K562 (cell line): Measurements from ENCODE around the gene BPI. TPM values are rescaled to one million over a fixed set of nuclear protein-coding genes. Genes with fewer than 3 reads are reported as not detected.

Source experiments
- ATAC-seq: fragments of 200-7000 bp; cut with Tn5 transposase; 3 replicates; pipeline ENCODE4 v1.9.1; 2020; ENCODE audit warnings: moderate library complexity
- BruUV-seq: library from RNA; stranded (reverse); fragments of 400-500 nt; replicated peaks from 2 replicates; lab custom pipeline; 2021; lab: Mats Ljungman, UMichigan
- CTCF ChIA-PET: fragments of 300-600 bp; formaldehyde crosslinking; extraction: SDS; loops from one replicate; lab custom pipeline; 2021; ENCODE audit warnings: low intra/inter-chr PET ratio; lab: Yijun Ruan, JAX
- POLR2A ChIA-PET: fragments of 300-600, 350-650 bp; sonication (Branson Sonifier 250); formaldehyde crosslinking; extraction: SDS; loops from one replicate; lab custom pipeline; 2021; ENCODE audit warnings: antibody characterized with exemption, inconsistent platforms; lab: Yijun Ruan, JAX
- DNase-seq, 4 experiments: peaks; one replicate each; pipeline versions ENCODE4 v3.0.0 to v3.0.0-alpha.2; 2011 to 2018; ENCODE audit warnings: low spot score in 3 of 4, mixed read lengths in 3 of 4; ENCODE audit errors: extremely low read depth in 1 of 4
- FAIRE-seq: peaks from 2 replicates; lab custom pipeline; 2011; peaks lifted over from hg19 to GRCh38; lab: Jason Lieb, UNC
- H2AFZ ChIP-seq: 2 replicates; pipeline ENCODE4 v1.6.0; 2011; ENCODE audit warnings: low read depth, low read length, control low read depth, inconsistent platforms
- H3K27ac ChIP-seq: fragments of 200-600 bp; 3 replicates; pipeline ENCODE4 v1.8.0; 2011; ENCODE audit warnings: low read depth, mild to moderate bottlenecking, control low read depth, inconsistent platforms, low read length, moderate library complexity, mixed read lengths; ENCODE audit errors: extremely low read depth
- H3K27me3 ChIP-seq, 2 experiments: fragments of 300-600 bp in 1 of 2; 2 replicates in 1 of 2; 3 replicates in 1 of 2; pipeline versions ENCODE4 v1.6.0 to v1.8.0; 2011; ENCODE audit warnings: inconsistent platforms in 2 of 2, low read length in 2 of 2, mild to moderate bottlenecking in 1 of 2, mixed read lengths in 1 of 2, moderate library complexity in 1 of 2; ENCODE audit not compliant: control insufficient read depth in 2 of 2, insufficient read depth in 2 of 2
- H3K36me3 ChIP-seq: fragments of 300-600 bp; 3 replicates; pipeline ENCODE4 v1.8.0; 2011; ENCODE audit warnings: mild to moderate bottlenecking, low read length, inconsistent platforms; ENCODE audit not compliant: control insufficient read depth, insufficient read depth
- H3K4me1 ChIP-seq, 2 experiments: fragments of 200-600 bp in 1 of 2; replicated peaks in 1 of 2; 2 replicates in 1 of 2; 3 replicates in 1 of 2; pipeline versions ENCODE4 v1.5.1 to v1.8.0; 2011; ENCODE audit warnings: inconsistent platforms in 2 of 2, low read length in 2 of 2, mild to moderate bottlenecking in 1 of 2, mixed read lengths in 1 of 2, moderate library complexity in 1 of 2; ENCODE audit not compliant: control insufficient read depth in 2 of 2, insufficient read depth in 2 of 2
- H3K4me2 ChIP-seq: 2 replicates; pipeline ENCODE4 v1.6.1; 2011; ENCODE audit warnings: low read length, control low read depth, inconsistent platforms, mixed read lengths; ENCODE audit not compliant: insufficient read depth
- H3K4me3 ChIP-seq: fragments of 200-600 bp; sonication (generic), shearing (Covaris generic); 2 replicates; pipeline ENCODE4 v1.5.1; 2016; ENCODE audit warnings: control low read depth, inconsistent platforms
- H3K79me2 ChIP-seq: fragments of 200-600 bp; 3 replicates; pipeline ENCODE4 v1.8.0; 2011; ENCODE audit warnings: low read length, inconsistent platforms; ENCODE audit not compliant: control insufficient read depth, insufficient read depth
- H3K9ac ChIP-seq, 2 experiments: 2 replicates each; pipeline versions ENCODE4 v1.6.0 to v1.6.1; 2011; ENCODE audit warnings: low read depth in 2 of 2, low read length in 2 of 2, control low read depth in 1 of 2, inconsistent platforms in 1 of 2, mild to moderate bottlenecking in 1 of 2, mixed read lengths in 1 of 2; ENCODE audit not compliant: insufficient read depth in 1 of 2
- H3K9me1 ChIP-seq: one replicate; pipeline ENCODE4 v1.6.0; 2011; ENCODE audit warnings: inconsistent platforms, mild to moderate bottlenecking, low read length, moderate library complexity; ENCODE audit not compliant: control insufficient read depth, insufficient read depth
- H3K9me3 ChIP-seq: replicated peaks from 2 replicates; pipeline ENCODE4 v1.5.1; 2011; ENCODE audit warnings: low read depth, low read length, inconsistent platforms; ENCODE audit not compliant: control insufficient read depth, insufficient read depth
- H4K20me1 ChIP-seq: replicated peaks from 2 replicates; pipeline ENCODE4 v1.6.1; 2011; ENCODE audit warnings: low read length, inconsistent platforms, mixed read lengths; ENCODE audit not compliant: control insufficient read depth, insufficient read depth
- BCOR ChIP-seq: fragments of 450-650 bp; IDR thresholded peaks from 2 replicates; pipeline ENCODE4 v1.6.1; 2016
- EHMT2 ChIP-seq: fragments of 450-650 bp; IDR thresholded peaks from 2 replicates; pipeline ENCODE4 v1.6.1; 2018; ENCODE audit warnings: antibody characterized with exemption
- HNRNPL ChIP-seq: fragments of 200-400 bp; formaldehyde crosslinking; IDR thresholded peaks from 2 replicates; pipeline ENCODE4 v1.6.1; 2017; ENCODE audit warnings: low read depth, mild to moderate bottlenecking, low read length
- KAT8 ChIP-seq: fragments of 450-650 bp; IDR thresholded peaks from 2 replicates; pipeline ENCODE4 v1.6.1; 2016; ENCODE audit warnings: low read depth, mild to moderate bottlenecking
- RBM25 ChIP-seq: fragments of 200-400 bp; formaldehyde crosslinking; IDR thresholded peaks from 2 replicates; pipeline ENCODE4 v1.6.1; 2018; ENCODE audit warnings: low read length, low read depth, moderate library complexity; ENCODE audit not compliant: severe bottlenecking
- RCOR1 ChIP-seq, 2 experiments: IDR thresholded peaks; 2 replicates each; pipeline ENCODE4 v1.6.1; 2012; ENCODE audit warnings: low read depth in 2 of 2, low read length in 2 of 2, borderline replicate concordance in 1 of 2, improper control_type of control experiment in 1 of 2
- TBP ChIP-seq: optimal IDR thresholded peaks from 2 replicates; pipeline ENCODE3; 2011; ENCODE audit warnings: low read depth, low read length, improper control_type of control experiment
- TFAM ChIP-seq: fragments of 250-450 bp; sonication (Bioruptor Pico); conservative IDR thresholded peaks from 2 replicates; pipeline ENCODE4 v1.5.0; 2021; ENCODE audit warnings: mild to moderate bottlenecking, moderate library complexity
- ZFP36 ChIP-seq: fragments of 150-350 bp; IDR thresholded peaks from 2 replicates; pipeline ENCODE4 v1.6.1; 2018; ENCODE audit warnings: low read length, low read depth; ENCODE audit not compliant: partially characterized antibody
- ZNF121 ChIP-seq: sonication (generic); formaldehyde crosslinking; conservative IDR thresholded peaks from 2 replicates; pipeline ENCODE4 v1.8.0; 2022; ENCODE audit warnings: missing genetic modification reagents
- WGBS: fragments of 100-300 bp; shearing (Covaris generic); methylation state at CpG from one replicate; pipeline ENCODE4 v1.1.6; 2016; ENCODE audit warnings: low coverage, mixed read lengths; ENCODE audit not compliant: insufficient coverage; ENCODE audit errors: missing lambda C conversion rate; 5-methylcytosine and 5-hydroxymethylcytosine counted together
- in situ Hi-C: fragments of 300-500 bp; cut with MboI; formaldehyde crosslinking; loops from 4 replicates; pipeline ENCODE4 v1.15.0; 2018; ENCODE audit warnings: inconsistent platforms, mixed read lengths
- intact Hi-C: fragments of 100-400 bp; cut with micrococcal nuclease; formaldehyde crosslinking; loops from 2 replicates; pipeline ENCODE4 v1.14.2; 2022
- polyA plus RNA-seq, 8 experiments: library from polyadenylated mRNA; depleted of rRNA in 4 of 8; stranded (reverse) in 5 of 8; unstranded in 3 of 8; fragments of >200 nt; fragmentation: Nextera tagmentation in 2 of 8; fragmentation: Illumina TruSeq in 1 of 8; extraction: Ambion mirVana in 2 of 8; extraction: Trizol in 1 of 8; gene quantifications; 2 replicates each; pipeline versions ENCODE4 v1.2.1 to v1.2.3, GENCODE V29; 2011 to 2014; ENCODE audit warnings: inconsistent platforms in 1 of 8, missing spikeins in 1 of 8
- total RNA-seq, 7 experiments: library from RNA; depleted of rRNA in 6 of 7; stranded (reverse); fragments of >200 nt in 6 of 7; fragmentation: Illumina TruSeq in 2 of 7; extraction: Trizol in 2 of 7; gene quantifications; 2 replicates each; pipeline versions ENCODE4 v1.2.1 to v1.2.3, GENCODE V29; 2011 to 2021; ENCODE audit warnings: low replicate concordance in 1 of 7

Gene BPI
- total and polyA plus RNA-seq, 9 of the 15 experiments (the other 6 are each of a cell fraction or from before 2014, with no cell fraction given), result not detected

- no peak overlapping the region for H3K4me3 ChIP-seq
- TF ChIP-seq ZFP36 (peak; percentile 59), KAT8 (no peak), RBM25 (peak; percentile 60), HNRNPL (no peak), BCOR (0 out of 2 replicates have a peak, but pooled peaks have one; percentile 16)
- FAIRE-seq (no peak), ATAC-seq (no peak), DNase-seq (no peak)
- H3K9me3 ChIP-seq, result no peaks in the 10 kb centered on the region
- no peak overlapping the region for H3K4me2 ChIP-seq
- in situ Hi-C loops, result no loop called here
- ChIA-PET CTCF (no interaction called here), POLR2A (interaction anchor here (0.6 kb wide), 1 partner anchor 8 kb away, joined by 3 read pairs; no protein-coding TSS in a partner anchor)
- H2AFZ ChIP-seq, result no peak overlapping the region
- H3K36me3 ChIP-seq, result no peaks in the 10 kb centered on the region
- H3K79me2 ChIP-seq, result no peaks in the 10 kb centered on the region
- no peak overlapping the region for H3K9ac ChIP-seq
- H3K9me1 ChIP-seq, result no peaks in the 10 kb centered on the region
- intact Hi-C loops, result no loop called here
- no peaks in the 10 kb centered on the region for H4K20me1 ChIP-seq
- no peak overlapping the region for H3K27ac ChIP-seq
- no TSS peak for BruUV-seq
- peaks cover 32 to 58% of the 10 kb centered on the region in 2 experiments for H3K27me3 ChIP-seq
- 2% methylated on average over 7 of the region's 7 CpGs for WGBS
- H3K4me1 ChIP-seq, result peaks cover 0 to 4% of the 10 kb centered on the region in 2 experiments; a peak in 1 of 5 replicates
These were observed 45.3 kb upstream of the BPI start for GRCh38 chr20:38258545-38259215.

- Histone ChIP-seq H3K9me1 (no peaks in the 10 kb centered on the region), H4K20me1 (no peaks in the 10 kb centered on the region), H3K27ac (no peak overlapping the region), H3K27me3 (peaks cover 29 to 55% of the 10 kb centered on the region in 2 experiments), H3K4me1 (peaks cover 0 to 4% of the 10 kb centered on the region in 2 experiments; a peak in 1 of 5 replicates), H3K9ac (no peak overlapping the region), H3K79me2 (no peaks in the 10 kb centered on the region), H3K4me2 (no peak overlapping the region), H3K4me3 (no peak overlapping the region), H2AFZ (no peak overlapping the region), H3K36me3 (no peaks in the 10 kb centered on the region), H3K9me3 (no peaks in the 10 kb centered on the region)
- BruUV-seq, result no TSS peak
- ATAC-seq (no peak), DNase-seq (no peak), FAIRE-seq (no peak)
- 10% methylated on average over 5 of the region's 5 CpGs for WGBS
- in situ Hi-C loops (no loop called here), intact Hi-C loops (no loop called here)
- ChIA-PET POLR2A (interaction anchor here (0.9 kb wide), 1 partner anchor 14 kb away, joined by 3 read pairs; no protein-coding TSS in a partner anchor), CTCF (no interaction called here)
- TF ChIP-seq EHMT2, result no peak
- no peak for TF ChIP-seq TBP
- no peak for TF ChIP-seq ZNF121 (CRISPR knock-in tag)
- no peak for TF ChIP-seq TFAM (CRISPR knock-in tag)
- no peak for TF ChIP-seq RCOR1 (IDR thresholded peaks at IDR 0.05; ENCODE audit: borderline replicate concordance in 1 of 2, low read depth in 2 of 2, low read length in 2 of 2)
These were observed 44.0 kb upstream of the BPI start for GRCh38 chr20:38260025-38260377.
